GM13976 (cell line): ENCODE measurements around the gene RAX.
A peak's percentile ranks its signal among the peaks of the same experiment; 100 is the strongest.

Experiments
- DNase-seq: peaks from one replicate; pipeline ENCODE4 v3.0.0; 2012; ENCODE audit warnings: low spot score
- CTCF ChIP-seq: IDR thresholded peaks from 2 replicates; pipeline ENCODE4 v1.5.1; 2012; ENCODE audit warnings: borderline replicate concordance, mild to moderate bottlenecking; ENCODE audit not compliant: insufficient read depth; ENCODE audit errors: extremely low read depth, missing control alignments, control extremely low read depth
- in situ Hi-C: fragments of 300-500 bp; cut with MboI; formaldehyde crosslinking; loops from one replicate; pipeline ENCODE4 v1.12.0; 2022; ENCODE audit warnings: low sequenced_read_pairs, mixed read lengths, inconsistent platforms; ENCODE audit not compliant: unreplicated experiment

RAX gene

GRCh38 chr18:59222341-59222740, 50.9 kb downstream of the RAX start:
- TF ChIP-seq CTCF: no peak
- DNase-seq: no peak
- in situ Hi-C loops: no loop called here

GRCh38 chr18:59220784-59221765, 52.2 kb downstream of the RAX start:
- no peak for TF ChIP-seq CTCF
- DNase-seq: peak; percentile 26
- in situ Hi-C loops: no loop called here

- in situ Hi-C loops: no loop called here
- peak; percentile 34 for DNase-seq
- no peak for TF ChIP-seq CTCF
Observed at GRCh38 chr18:59220164-59220783, 53.0 kb downstream of the RAX start.

- no peak for TF ChIP-seq CTCF
- no peak for DNase-seq
- in situ Hi-C loops: no loop called here
Observed at GRCh38 chr18:59219672-59220163, 53.5 kb downstream of the RAX start, which contains the start of gene GRP. Gene GRP, plus strand, starts transcription at chr18:59220158. Its CDS starts 108 bp downstream, at chr18:59220266.

- in situ Hi-C loops: no loop called here
- DNase-seq: no peak
- TF ChIP-seq CTCF: no peak
Observed at GRCh38 chr18:59218018-59218417, 55.2 kb downstream of the RAX start.
